ENCODE results near the gene FAAP20.

DNA sequence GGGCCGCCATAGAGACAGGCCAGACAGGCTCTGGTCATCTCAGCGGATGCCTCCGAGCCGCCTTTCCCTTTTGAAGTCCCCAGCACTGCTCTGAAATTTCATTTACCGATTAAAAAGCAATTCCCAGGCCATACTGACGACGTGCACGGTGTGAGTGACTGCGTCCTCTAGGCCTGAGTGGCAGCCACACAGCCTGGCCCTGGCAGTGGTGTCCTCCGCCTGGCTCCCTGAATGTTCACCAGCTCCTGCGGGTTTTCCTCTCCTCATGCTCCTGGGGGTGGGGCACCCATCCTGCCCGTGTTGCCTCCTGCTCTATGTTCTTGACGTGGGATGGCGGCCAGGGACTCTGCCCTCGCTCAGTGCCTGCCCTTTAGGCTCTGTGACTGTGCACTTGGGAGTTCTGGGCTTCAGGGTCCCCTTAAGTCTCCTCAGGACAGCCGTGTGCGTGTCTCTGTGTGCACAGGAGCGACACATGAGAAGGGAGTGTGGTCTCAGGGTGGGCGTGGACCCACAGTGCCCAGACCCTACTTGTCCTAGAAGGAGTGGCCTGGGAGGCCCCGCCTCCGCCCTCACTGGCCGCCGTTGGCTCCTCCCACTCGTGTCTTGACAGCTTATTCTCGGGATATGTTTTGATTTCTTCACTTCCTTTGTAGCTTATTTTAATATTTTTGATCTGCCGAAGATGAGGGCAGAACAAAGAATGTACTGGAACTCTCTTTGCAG lies 37.1 kb upstream of the FAAP20 start:
- TF ChIP-seq CTCF (IDR thresholded peaks at IDR 0.05; ENCODE audit: low read length) (no peak), EZH2 (IDR thresholded peaks at IDR 0.05; ENCODE audit: borderline replicate concordance, low read length) (no peak)

Data from OCI-LY1 (cell line).